HCT116 (cell line): ENCODE data around the gene DUSP14. TPM values are rescaled to one million over a fixed set of nuclear protein-coding genes. Genes with fewer than 3 reads are reported as not detected.

Experiments
- ATAC-seq: fragments of 200-7000 bp; cut with Tn5 transposase; 2 replicates; pipeline ENCODE4 v1.9.1; 2020; ENCODE audit warnings: mild to moderate bottlenecking, moderate library complexity
- BruUV-seq: library from RNA; stranded (reverse); fragments of 400-500 nt; replicated peaks from 2 replicates; lab custom pipeline; 2021; lab: Mats Ljungman, UMichigan
- CTCF ChIA-PET: fragments of 300-600 bp; sonication (Branson Sonifier 250); formaldehyde crosslinking; loops from one replicate; lab custom pipeline; 2021; ENCODE audit warnings: antibody characterized with exemption; lab: Charles Lee
- POLR2A ChIA-PET: fragments of 300-600, 350-600 bp; sonication (Branson Sonifier 250); formaldehyde crosslinking; loops from one replicate; lab custom pipeline; 2021; ENCODE audit warnings: antibody characterized with exemption; lab: Charles Lee
- RAD21 ChIA-PET, 2 experiments: fragments of 300-600 bp; sonication (Branson Sonifier 250); formaldehyde crosslinking; loops; one replicate each; lab custom pipeline; 2023; ENCODE audit warnings: low total read pairs in 2 of 2; ENCODE audit not compliant: uncharacterized antibody in 2 of 2, unreplicated experiment in 2 of 2, low non-redundant PET in 1 of 2; lab: Charles Lee
- DNase-seq: peaks from one replicate; pipeline ENCODE4 v3.0.0-alpha.2; 2010; ENCODE audit warnings: low read depth, low spot score
- H2AFZ ChIP-seq: fragments of 200-600 bp; shearing (Covaris generic), sonication (generic); 2 replicates; pipeline ENCODE4 v1.6.1; 2017; ENCODE audit warnings: low read depth, mixed run types, mixed read lengths, antibody characterized with exemption, low read length; ENCODE audit not compliant: poor library complexity, severe bottlenecking
- H3K27ac ChIP-seq: 2 replicates; pipeline ENCODE4 v1.5.1; 2012; ENCODE audit warnings: low read depth, low read length
- H3K27me3 ChIP-seq: fragments of 200-600 bp; sonication (generic); 2 replicates; pipeline ENCODE4 v1.6.1; 2016; ENCODE audit warnings: mixed run types, low read length, mixed read lengths; ENCODE audit not compliant: insufficient read depth
- H3K36me3 ChIP-seq, 2 experiments: fragments of 200-500 bp in 1 of 2; fragments of 200-600 bp in 1 of 2; sonication (Bioruptor generic) in 1 of 2; sonication (generic) in 1 of 2; 2 replicates each; pipeline versions ENCODE4 v1.5.1 to v1.6.1; 2014 to 2016; ENCODE audit warnings: low read length in 2 of 2, inconsistent platforms in 1 of 2, mixed read lengths in 1 of 2, mixed run types in 1 of 2; ENCODE audit not compliant: insufficient read depth in 2 of 2, control insufficient read depth in 1 of 2
- H3K4me1 ChIP-seq, 2 experiments: fragments of 200-600 bp in 1 of 2; sonication (generic) in 1 of 2; 2 replicates each; pipeline versions ENCODE4 v1.5.1 to v1.6.1; 2012 to 2017; ENCODE audit warnings: low read length in 2 of 2, inconsistent platforms in 1 of 2, mild to moderate bottlenecking in 1 of 2, mixed read lengths in 1 of 2, mixed run types in 1 of 2, moderate library complexity in 1 of 2; ENCODE audit not compliant: insufficient read depth in 2 of 2, control insufficient read depth in 1 of 2
- H3K4me2 ChIP-seq: fragments of 200-600 bp; sonication (generic); 2 replicates; pipeline ENCODE4 v1.6.1; 2017; ENCODE audit warnings: mixed run types, low read length, mixed read lengths
- H3K4me3 ChIP-seq, 2 experiments: fragments of 200-600 bp in 1 of 2; sonication (generic) in 1 of 2; replicated peaks in 1 of 2; 2 replicates each; pipeline ENCODE4 v1.5.1; 2011 to 2016; ENCODE audit warnings: low read length in 2 of 2, control low read depth in 1 of 2, low read depth in 1 of 2, mild to moderate bottlenecking in 1 of 2, mixed read lengths in 1 of 2, mixed run types in 1 of 2
- H3K79me2 ChIP-seq: fragments of 200-600 bp; sonication (generic); 2 replicates; pipeline ENCODE4 v1.6.1; 2017; ENCODE audit warnings: mild to moderate bottlenecking, mixed run types, low read length, moderate library complexity, mixed read lengths; ENCODE audit not compliant: insufficient read depth
- H3K9ac ChIP-seq: fragments of 200-600 bp; sonication (generic); 2 replicates; pipeline ENCODE4 v1.6.1; 2016; ENCODE audit warnings: low read length, mixed read lengths
- H3K9me2 ChIP-seq: fragments of 200-600 bp; sonication (generic), shearing (Covaris generic); 2 replicates; pipeline ENCODE4 v1.6.1; 2017; ENCODE audit warnings: mixed run types, mild to moderate bottlenecking, moderate library complexity; ENCODE audit not compliant: insufficient read depth
- H3K9me3 ChIP-seq, 2 experiments: fragments of 200-500 bp in 1 of 2; fragments of 200-600 bp in 1 of 2; sonication (Bioruptor generic) in 1 of 2; sonication (generic) in 1 of 2; 2 replicates each; pipeline ENCODE4 v1.6.1; 2014 to 2017; ENCODE audit warnings: low read length in 2 of 2, mixed read lengths in 2 of 2, inconsistent platforms in 1 of 2, low read depth in 1 of 2, mild to moderate bottlenecking in 1 of 2, mixed run types in 1 of 2, moderate library complexity in 1 of 2; ENCODE audit not compliant: control insufficient read depth in 1 of 2, insufficient read depth in 1 of 2
- H4K20me1 ChIP-seq: fragments of 200-600 bp; sonication (generic), shearing (Covaris generic); 2 replicates; pipeline ENCODE4 v1.6.1; 2017; ENCODE audit warnings: mixed run types, mild to moderate bottlenecking, moderate library complexity; ENCODE audit not compliant: insufficient read depth
- CBX3 ChIP-seq: IDR thresholded peaks from 2 replicates; pipeline ENCODE4 v1.6.1; 2012; ENCODE audit warnings: low read depth
- CEBPB ChIP-seq: IDR thresholded peaks from 2 replicates; pipeline ENCODE4 v1.6.1; 2012; ENCODE audit warnings: low read depth
- EGR1 ChIP-seq: IDR thresholded peaks from 2 replicates; pipeline ENCODE4 v1.6.1; 2012; ENCODE audit warnings: low read depth
- ELF1 ChIP-seq: IDR thresholded peaks from 2 replicates; pipeline ENCODE4 v1.6.1; 2012; ENCODE audit warnings: low read depth, borderline replicate concordance
- EZH2 ChIP-seq: fragments of 200-600 bp; sonication (generic); IDR thresholded peaks from 2 replicates; pipeline ENCODE4 v1.6.1; 2017; ENCODE audit warnings: antibody characterized with exemption, mixed run types
- EZH2phosphoT487 ChIP-seq: fragments of 200-600 bp; IDR thresholded peaks from 2 replicates; pipeline ENCODE4 v1.6.1; 2018; ENCODE audit warnings: antibody characterized with exemption, borderline replicate concordance
- MAX ChIP-seq: IDR thresholded peaks from 2 replicates; pipeline ENCODE4 v1.6.1; 2012
- RAD21 ChIP-seq: IDR thresholded peaks from 2 replicates; pipeline ENCODE4 v1.6.1; 2012; ENCODE audit warnings: low read depth, mild to moderate bottlenecking
- REST ChIP-seq: IDR thresholded peaks from 2 replicates; pipeline ENCODE4 v1.6.1; 2012; ENCODE audit warnings: low read depth
- SIN3A ChIP-seq: IDR thresholded peaks from 2 replicates; pipeline ENCODE4 v1.6.1; 2012; ENCODE audit warnings: low read depth
- TCF7L2 ChIP-seq: IDR thresholded peaks from 2 replicates; pipeline ENCODE4 v1.7.0; 2011; ENCODE audit warnings: borderline replicate concordance, inconsistent platforms; ENCODE audit not compliant: insufficient read depth, insufficient read length; ENCODE audit errors: extremely low read depth
- YY1 ChIP-seq: IDR thresholded peaks from 2 replicates; pipeline ENCODE4 v1.6.1; 2011; ENCODE audit warnings: low read length, low read depth, moderate library complexity, mild to moderate bottlenecking; ENCODE audit not compliant: insufficient replicate concordance; ENCODE audit errors: extremely low read depth
- ZFX ChIP-seq: fragments of 450-650 bp; IDR thresholded peaks from 2 replicates; pipeline ENCODE4 v1.6.1; 2017
- intact Hi-C: fragments of 100-400 bp; cut with micrococcal nuclease; formaldehyde crosslinking; loops from 2 replicates; pipeline ENCODE4 v1.10.0; 2022
- total RNA-seq: library from RNA; stranded (reverse); gene quantifications from one replicate; pipeline ENCODE4 v1.2.1, GENCODE V29; 2021; ENCODE audit not compliant: unreplicated experiment
- TF ChIP-seq, protein P1 (sequence below): IDR thresholded peaks from 2 replicates; pipeline ENCODE4 v1.6.1; 2011; ENCODE audit warnings: mild to moderate bottlenecking, low read length, moderate library complexity; ENCODE audit not compliant: insufficient replicate concordance; ENCODE audit errors: extremely low read depth

The DUSP14 gene
- total RNA-seq, 1 experiment from 2014 or later, result 27.6 TPM

- Histone ChIP-seq H3K4me3 (no peak overlapping the region), H2AFZ (no peak overlapping the region)
- no peak for TF ChIP-seq EZH2
- peak; percentile 66 for TF ChIP-seq CEBPB
- TF ChIP-seq, all 23 proteins: peak for 1
- no peaks in the 10 kb centered on the region for H3K27me3 ChIP-seq
- ChIA-PET POLR2A (no interaction called here), RAD21 (interaction anchor here in 1 of 2 experiments (0.6 kb wide), 1 partner anchor 39 kb away, joined by 3 read pairs; no protein-coding TSS in a partner anchor), CTCF (interaction anchor here (1.0 to 1.3 kb wide), 2 partner anchors 12 to 121 kb away, joined by 3 to 4 read pairs; no protein-coding TSS in a partner anchor)
- no peak overlapping the region for H3K4me2 ChIP-seq
- DNase-seq, result no peak
- peaks cover 92% of the 10 kb centered on the region for H3K79me2 ChIP-seq
- no peaks in the 10 kb centered on the region for H3K36me3 ChIP-seq
- H3K4me1 ChIP-seq, result peaks cover 39 to 50% of the 10 kb centered on the region in 2 experiments
- no peak overlapping the region for H3K9ac ChIP-seq
- BruUV-seq, result no TSS peak
- no peaks in the 10 kb centered on the region for H3K9me2 ChIP-seq
- no peak overlapping the region for H3K27ac ChIP-seq
- peaks cover 9% of the 10 kb centered on the region; the same call in 1 of the 2 replicates for H4K20me1 ChIP-seq
- intact Hi-C loops, result loop anchor here (5.0 kb wide), 1 partner anchor 113 kb away; the partner anchor contains the start of gene SYNRG
- H3K9me3 ChIP-seq, result no peaks in the 10 kb centered on the region
- ATAC-seq, result no peak
Observed at GRCh38 chr17:37494401-37494831, 4.7 kb downstream of the DUSP14 start.

DNA sequence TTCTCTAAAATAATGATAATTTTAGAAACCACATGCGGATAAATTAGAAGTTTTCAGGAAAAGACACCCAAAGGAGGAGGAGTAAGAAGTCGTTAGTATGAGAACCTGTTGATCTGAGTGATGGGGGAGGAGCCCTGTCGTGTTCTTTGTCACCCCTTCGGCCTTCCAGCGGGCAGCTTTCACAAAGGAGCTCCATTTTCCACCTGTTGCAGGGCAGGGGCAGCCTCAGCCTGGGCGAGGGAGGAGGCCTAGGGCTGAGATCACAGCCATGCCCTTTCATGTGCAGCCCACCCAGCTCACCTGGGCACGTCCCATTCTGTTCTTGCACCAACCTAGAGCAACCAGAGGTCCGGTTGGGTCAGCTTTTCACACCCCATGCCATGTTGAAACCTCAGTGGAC, 5.3 kb downstream of the DUSP14 start:
- ATAC-seq, result no peak
- ChIA-PET CTCF (interaction anchor here (1.0 to 1.3 kb wide), 2 partner anchors 12 to 122 kb away, joined by 3 to 4 read pairs; no protein-coding TSS in a partner anchor), RAD21 (interaction anchor here in 1 of 2 experiments (0.6 kb wide), 1 partner anchor 38 kb away, joined by 3 read pairs; no protein-coding TSS in a partner anchor), POLR2A (no interaction called here)
- DNase-seq, result no peak
- Histone ChIP-seq H2AFZ (no peak overlapping the region), H3K4me3 (no peak overlapping the region), H3K79me2 (peaks cover 97% of the 10 kb centered on the region), H3K4me1 (peaks cover 39 to 50% of the 10 kb centered on the region in 2 experiments), H3K4me2 (no peak overlapping the region), H3K9ac (no peak overlapping the region), H3K9me3 (no peaks in the 10 kb centered on the region), H3K27me3 (no peaks in the 10 kb centered on the region), H3K9me2 (no peaks in the 10 kb centered on the region), H3K27ac (no peak overlapping the region), H4K20me1 (peaks cover 9% of the 10 kb centered on the region; the same call in 1 of the 2 replicates), H3K36me3 (no peaks in the 10 kb centered on the region)
- intact Hi-C loops, result loop anchor here (5.0 kb wide), 1 partner anchor 112 kb away; the partner anchor contains the start of gene SYNRG
- BruUV-seq, result no TSS peak
- no peak for TF ChIP-seq ZFX
- TF ChIP-seq CEBPB, result no peak
- TF ChIP-seq YY1, result no peak
- no peak for TF ChIP-seq MAX
- TF ChIP-seq EZH2phosphoT487, result no peak
- TF ChIP-seq CBX3, result no peak
- TF ChIP-seq REST, result no peak
- no peak for TF ChIP-seq EZH2
- TF ChIP-seq ELF1, result no peak
- TF ChIP-seq, protein P1, sequence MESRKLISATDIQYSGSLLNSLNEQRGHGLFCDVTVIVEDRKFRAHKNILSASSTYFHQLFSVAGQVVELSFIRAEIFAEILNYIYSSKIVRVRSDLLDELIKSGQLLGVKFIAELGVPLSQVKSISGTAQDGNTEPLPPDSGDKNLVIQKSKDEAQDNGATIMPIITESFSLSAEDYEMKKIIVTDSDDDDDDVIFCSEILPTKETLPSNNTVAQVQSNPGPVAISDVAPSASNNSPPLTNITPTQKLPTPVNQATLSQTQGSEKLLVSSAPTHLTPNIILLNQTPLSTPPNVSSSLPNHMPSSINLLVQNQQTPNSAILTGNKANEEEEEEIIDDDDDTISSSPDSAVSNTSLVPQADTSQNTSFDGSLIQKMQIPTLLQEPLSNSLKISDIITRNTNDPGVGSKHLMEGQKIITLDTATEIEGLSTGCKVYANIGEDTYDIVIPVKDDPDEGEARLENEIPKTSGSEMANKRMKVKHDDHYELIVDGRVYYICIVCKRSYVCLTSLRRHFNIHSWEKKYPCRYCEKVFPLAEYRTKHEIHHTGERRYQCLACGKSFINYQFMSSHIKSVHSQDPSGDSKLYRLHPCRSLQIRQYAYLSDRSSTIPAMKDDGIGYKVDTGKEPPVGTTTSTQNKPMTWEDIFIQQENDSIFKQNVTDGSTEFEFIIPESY, result no peak
- no peak for TF ChIP-seq EGR1
- no peak for TF ChIP-seq TCF7L2
- no peak for TF ChIP-seq RAD21
- no peak for TF ChIP-seq SIN3A
